OCI-LY7 (cell line): ENCODE data around the gene CDKN2B-AS1. TPM values are rescaled to one million over a fixed set of nuclear protein-coding genes. Genes with fewer than 3 reads are reported as not detected.

Experiments used
- BruUV-seq: library from RNA; stranded (reverse); fragments of 400-500 nt; replicated peaks from 2 replicates; lab custom pipeline; 2021; lab: Mats Ljungman, UMichigan
- CTCF ChIA-PET: fragments of 300-600 bp; sonication (Branson Sonifier 250); formaldehyde crosslinking; loops from one replicate; lab custom pipeline; 2022; ENCODE audit warnings: antibody characterized with exemption; ENCODE audit not compliant: unreplicated experiment; lab: Charles Lee
- POLR2A ChIA-PET: fragments of 300-600 bp; sonication (Branson Sonifier 250); formaldehyde crosslinking; loops from one replicate; lab custom pipeline; 2022; ENCODE audit warnings: antibody characterized with exemption; lab: Charles Lee
- DNase-seq: peaks from one replicate; pipeline ENCODE4 v3.0.0-alpha.2; 2015; ENCODE audit warnings: low spot score
- H2AFZ ChIP-seq: fragments of 200-600 bp; sonication (generic), shearing (Covaris generic); 2 replicates; pipeline ENCODE4 v1.6.1; 2014; ENCODE audit warnings: mild to moderate bottlenecking, antibody characterized with exemption, low read length, moderate library complexity
- H3K27ac ChIP-seq: fragments of 200-600 bp; sonication (generic); 2 replicates; pipeline ENCODE4 v1.5.1; 2014; ENCODE audit warnings: mixed run types, low read depth, mild to moderate bottlenecking, moderate library complexity, low read length, inconsistent platforms; ENCODE audit not compliant: poor library complexity, severe bottlenecking
- H3K36me3 ChIP-seq: fragments of 200-600 bp; sonication (generic); 2 replicates; pipeline ENCODE4 v1.6.1; 2014; ENCODE audit warnings: mild to moderate bottlenecking, antibody characterized with exemption, low read length, moderate library complexity, mixed read lengths; ENCODE audit not compliant: insufficient read depth
- H3K4me1 ChIP-seq: fragments of 200-600 bp; sonication (generic); 2 replicates; pipeline ENCODE4 v1.5.1; 2014; ENCODE audit warnings: mild to moderate bottlenecking, low read length; ENCODE audit not compliant: insufficient read depth, poor library complexity, severe bottlenecking
- H3K4me2 ChIP-seq: fragments of 200-600 bp; sonication (generic); 2 replicates; pipeline ENCODE4 v1.6.1; 2014; ENCODE audit warnings: mild to moderate bottlenecking, low read length
- H3K4me3 ChIP-seq: fragments of 200-600 bp; sonication (generic); 2 replicates; pipeline ENCODE4 v1.5.1; 2014; ENCODE audit warnings: mild to moderate bottlenecking, low read depth, low read length; ENCODE audit not compliant: poor library complexity, severe bottlenecking
- H3K79me2 ChIP-seq: fragments of 200-600 bp; sonication (generic); 2 replicates; pipeline ENCODE4 v1.6.1; 2016; ENCODE audit warnings: low read depth, mild to moderate bottlenecking, low read length, moderate library complexity, mixed read lengths; ENCODE audit not compliant: insufficient read depth
- H3K9me2 ChIP-seq: fragments of 200-600 bp; sonication (generic); 2 replicates; pipeline ENCODE4 v1.6.1; 2016; ENCODE audit warnings: mild to moderate bottlenecking, low read length, mixed read lengths; ENCODE audit not compliant: insufficient read depth
- H3K9me3 ChIP-seq: fragments of 200-600 bp; sonication (generic); 2 replicates; pipeline ENCODE4 v1.6.1; 2014; ENCODE audit warnings: mild to moderate bottlenecking, mixed run types, low read length, mixed read lengths
- H4K20me1 ChIP-seq: fragments of 200-600 bp; sonication (generic); 2 replicates; pipeline ENCODE4 v1.6.1; 2014; ENCODE audit warnings: mild to moderate bottlenecking, antibody characterized with exemption, low read length, moderate library complexity, mixed read lengths; ENCODE audit not compliant: insufficient read depth
- CTCF ChIP-seq: fragments of 200-600 bp; sonication (generic); conservative IDR thresholded peaks from 2 replicates; pipeline ENCODE4 v1.5.1; 2014; ENCODE audit warnings: mild to moderate bottlenecking, antibody characterized with exemption, low read length, moderate library complexity, mixed read lengths
- EZH2phosphoT487 ChIP-seq: fragments of 200-600 bp; sonication (generic); IDR thresholded peaks from 2 replicates; pipeline ENCODE4 v1.6.1; 2018; ENCODE audit warnings: low read depth, borderline replicate concordance, mild to moderate bottlenecking, mixed run types, antibody characterized with exemption, low read length, moderate library complexity, mixed read lengths
- intact Hi-C: fragments of 100-400 bp; cut with micrococcal nuclease; formaldehyde crosslinking; loops from one replicate; pipeline ENCODE4 v1.10.0; 2022; ENCODE audit not compliant: unreplicated experiment
- total RNA-seq, 2 experiments: library from RNA; depleted of rRNA in 1 of 2; stranded (reverse); fragments of >200 nt in 1 of 2; shearing (Covaris generic) in 1 of 2; gene quantifications; 2 replicates each; pipeline ENCODE4 v1.2.3, GENCODE V29; 2014 to 2022

Gene CDKN2B-AS1
- total RNA-seq, 2 experiments from 2014 or later: 20.4 to 24.3 TPM

GRCh38 chr9:22143799-22144625 lies 149.4 kb downstream of the CDKN2B-AS1 start:
- TF ChIP-seq CTCF (no peak), EZH2phosphoT487 (no peak)
- intact Hi-C loops: no loop called here
- Histone ChIP-seq H3K36me3 (no peaks in the 10 kb centered on the region), H3K4me1 (no peaks in the 10 kb centered on the region), H2AFZ (no peak overlapping the region), H3K4me2 (no peak overlapping the region), H3K4me3 (no peak overlapping the region), H3K9me3 (no peaks in the 10 kb centered on the region), H3K27ac (no peak overlapping the region), H3K79me2 (no peaks in the 10 kb centered on the region), H3K9me2 (no peaks in the 10 kb centered on the region), H4K20me1 (no peaks in the 10 kb centered on the region)
- ChIA-PET POLR2A (interaction anchor here (0.6 to 1.0 kb wide), 3 partner anchors 18 to 623 kb away, joined by 3 to 4 read pairs (median 3); no protein-coding TSS in a partner anchor), CTCF (no interaction called here)
- no TSS peak for BruUV-seq
- no peak for DNase-seq

- Histone ChIP-seq H2AFZ (no peak overlapping the region), H3K4me2 (no peak overlapping the region), H3K4me1 (no peaks in the 10 kb centered on the region), H3K9me2 (no peaks in the 10 kb centered on the region), H3K4me3 (no peak overlapping the region), H4K20me1 (no peaks in the 10 kb centered on the region), H3K27ac (no peak overlapping the region), H3K9me3 (no peaks in the 10 kb centered on the region), H3K79me2 (no peaks in the 10 kb centered on the region), H3K36me3 (no peaks in the 10 kb centered on the region)
- intact Hi-C loops: no loop called here
- TF ChIP-seq EZH2phosphoT487 (no peak), CTCF (no peak)
- ChIA-PET CTCF (no interaction called here), POLR2A (interaction anchor here (0.6 to 1.8 kb wide), 4 partner anchors 10 to 363 kb away, joined by 3 to 6 read pairs (median 3); no protein-coding TSS in a partner anchor)
- no peak for DNase-seq
- no TSS peak for BruUV-seq
Measured at GRCh38 chr9:22146604-22147003, 152.0 kb downstream of the CDKN2B-AS1 start.
